Astrocyte of the cerebellum (primary cell): ENCODE results near the gene SEC23B.

Source experiments
- DNase-seq: peaks from one replicate; pipeline ENCODE4 v3.0.0-alpha.2; 2011; ENCODE audit warnings: low read depth
- H3K4me3 ChIP-seq: 2 replicates; pipeline ENCODE4 v1.5.1; 2011; ENCODE audit warnings: mild to moderate bottlenecking, low read depth, low read length, moderate library complexity
- CTCF ChIP-seq: IDR thresholded peaks from 2 replicates; pipeline ENCODE4 v1.5.1; 2012; ENCODE audit warnings: low read length, low read depth, moderate library complexity, mild to moderate bottlenecking; ENCODE audit errors: missing control alignments
- in situ Hi-C: cut with HindIII; loops from 2 replicates; pipeline ENCODE4 v1.10.0; 2017; ENCODE audit warnings: low sequenced_read_pairs

SEC23B gene

GRCh38 chr20:18548465-18548864 lies 40.7 kb downstream of the SEC23B start:
- no peak for TF ChIP-seq CTCF
- no peak for DNase-seq
- in situ Hi-C loops = no loop called here
- no peak overlapping the region for H3K4me3 ChIP-seq

GRCh38 chr20:18553746-18554145 lies 46.0 kb downstream of the SEC23B start:
- no peak for TF ChIP-seq CTCF
- in situ Hi-C loops = no loop called here
- no peak for DNase-seq
- no peak overlapping the region for H3K4me3 ChIP-seq

- peak within 1 kb of the TSS; percentile 77 for H3K4me3 ChIP-seq
- peak; percentile 63 for DNase-seq
- in situ Hi-C loops = no loop called here
- TF ChIP-seq CTCF = no peak
These were observed 59.4 kb downstream of the SEC23B start, which contains the start of gene SMIM26 for GRCh38 chr20:18566892-18567738. TSS of gene SMIM26 (plus strand) at chr20:18567432. CDS start at chr20:18567479, 47 bp downstream.

- no peak for DNase-seq
- no peak for TF ChIP-seq CTCF
- in situ Hi-C loops = no loop called here
- peak overlapping the region; percentile 77 for H3K4me3 ChIP-seq
These were observed 60.0 kb downstream of the SEC23B start for GRCh38 chr20:18567739-18568091.

GRCh38 chr20:18571009-18571408 lies 63.3 kb downstream of the SEC23B start:
- DNase-seq = no peak
- no peak for TF ChIP-seq CTCF
- H3K4me3 ChIP-seq = no peak overlapping the region
- in situ Hi-C loops = no loop called here

- no peak for TF ChIP-seq CTCF
- no peak overlapping the region for H3K4me3 ChIP-seq
- in situ Hi-C loops = no loop called here
- DNase-seq = no peak
These were observed 63.8 kb downstream of the SEC23B start for GRCh38 chr20:18571578-18571977.
